Colonic mucosa (tissue), 4 donors: ENCODE data around the gene UTS2B. TPM values are rescaled to one million over a fixed set of nuclear protein-coding genes. Genes with fewer than 3 reads are reported as not detected.

Source experiments
- DNase-seq: peaks from one replicate; pipeline ENCODE4 v3.0.0-alpha.2; 2020
- H3K27ac ChIP-seq: fragments of 200-600 bp; one replicate; pipeline ENCODE4 v1.8.0; 2021
- H3K27me3 ChIP-seq: fragments of 200-600 bp; one replicate; pipeline ENCODE4 v1.8.0; 2021
- H3K36me3 ChIP-seq: fragments of 200-600 bp; one replicate; pipeline ENCODE4 v1.8.0; 2021
- H3K4me1 ChIP-seq: fragments of 200-600 bp; one replicate; pipeline ENCODE4 v1.8.0; 2021; ENCODE audit warnings: mild to moderate bottlenecking
- H3K4me3 ChIP-seq: fragments of 200-600 bp; one replicate; pipeline ENCODE4 v1.8.0; 2021
- H3K9ac ChIP-seq, 2 donors: one replicate each; pipeline ENCODE4 v1.7.0; 2013; ENCODE audit warnings: control low read depth in 2 of 2, low read depth in 2 of 2, low read length in 2 of 2
- H3K9me3 ChIP-seq: fragments of 200-600 bp; one replicate; pipeline ENCODE4 v1.8.0; 2021
- CTCF ChIP-seq: fragments of 200-600 bp; IDR thresholded peaks from one replicate; pipeline ENCODE4 v1.8.0; 2022; ENCODE audit warnings: antibody characterized with exemption, mild to moderate bottlenecking
- intact Hi-C: fragments of 100-400 bp; cut with DNase I; formaldehyde crosslinking; loops from one replicate; pipeline ENCODE4 v1.14.1; 2022
- total RNA-seq, 2 donors: library from RNA; stranded (reverse); fragmentation: NEBNext Ultra II Directional in 1 of 2; extraction: Animal tissue kit (Norgen Biotek cat#: 25700) in 1 of 2; gene quantifications; one replicate each; pipeline ENCODE4 v1.2.1, GENCODE V29; 2021
- donor health status: healthy.
- donor health status: DM: no; HTN: no; CAD: no.
- donor health status: DM: no; HTN: no; CAD: no.

Gene UTS2B
- total RNA-seq, 2 donors from 2014 or later, result 0.69 TPM; not detected in 1

GRCh38 chr3:191259486-191259885 lies 70.8 kb downstream of the UTS2B start:
- Histone ChIP-seq H3K4me3 (no peak overlapping the region), H3K36me3 (no peaks in the 10 kb centered on the region), H3K27me3 (no peaks in the 10 kb centered on the region), H3K9ac (no peak overlapping the region), H3K9me3 (no peaks in the 10 kb centered on the region), H3K27ac (no peak overlapping the region), H3K4me1 (no peaks in the 10 kb centered on the region)
- intact Hi-C loops, result no loop called here
- DNase-seq, result no peak
- no peak for TF ChIP-seq CTCF

GRCh38 chr3:191257286-191257685 lies 73.0 kb downstream of the UTS2B start:
- no peak overlapping the region for H3K27ac ChIP-seq
- no peaks in the 10 kb centered on the region for H3K36me3 ChIP-seq
- no peaks in the 10 kb centered on the region for H3K27me3 ChIP-seq
- no peak for TF ChIP-seq CTCF
- H3K9me3 ChIP-seq, result no peaks in the 10 kb centered on the region
- intact Hi-C loops, result no loop called here
- DNase-seq, result no peak
- no peaks in the 10 kb centered on the region for H3K4me1 ChIP-seq
- H3K4me3 ChIP-seq, result no peak overlapping the region
- no peak overlapping the region for H3K9ac ChIP-seq

GRCh38 chr3:191256405-191256804 lies 73.9 kb downstream of the UTS2B start:
- Histone ChIP-seq H3K9me3 (no peaks in the 10 kb centered on the region), H3K27ac (no peak overlapping the region), H3K9ac (no peak overlapping the region), H3K4me3 (no peak overlapping the region), H3K4me1 (no peaks in the 10 kb centered on the region), H3K27me3 (no peaks in the 10 kb centered on the region), H3K36me3 (no peaks in the 10 kb centered on the region)
- intact Hi-C loops, result no loop called here
- TF ChIP-seq CTCF, result no peak
- no peak for DNase-seq

GRCh38 chr3:191255156-191255555 lies 75.2 kb downstream of the UTS2B start:
- H3K9me3 ChIP-seq, result no peaks in the 10 kb centered on the region
- no peak overlapping the region for H3K4me3 ChIP-seq
- H3K27me3 ChIP-seq, result no peaks in the 10 kb centered on the region
- H3K9ac ChIP-seq, result no peak overlapping the region
- TF ChIP-seq CTCF, result no peak
- no peak for DNase-seq
- no peaks in the 10 kb centered on the region for H3K4me1 ChIP-seq
- H3K27ac ChIP-seq, result no peak overlapping the region
- intact Hi-C loops, result no loop called here
- no peaks in the 10 kb centered on the region for H3K36me3 ChIP-seq

GRCh38 chr3:191254098-191254873 lies 76.0 kb downstream of the UTS2B start:
- no peak for TF ChIP-seq CTCF
- Histone ChIP-seq H3K9me3 (no peaks in the 10 kb centered on the region), H3K27ac (no peak overlapping the region), H3K36me3 (no peaks in the 10 kb centered on the region), H3K27me3 (no peaks in the 10 kb centered on the region), H3K4me3 (no peak overlapping the region), H3K4me1 (no peaks in the 10 kb centered on the region), H3K9ac (no peak overlapping the region)
- DNase-seq, result no peak
- intact Hi-C loops, result no loop called here
